ENCODE measurements around the gene MYZAP. TPM values are rescaled to one million over a fixed set of nuclear protein-coding genes. Genes with fewer than 3 reads are reported as not detected.

MYZAP gene
- polyA plus RNA-seq, 1 of the 3 experiments (the other 2 are of a cell fraction) = 0.07 TPM

DNA sequence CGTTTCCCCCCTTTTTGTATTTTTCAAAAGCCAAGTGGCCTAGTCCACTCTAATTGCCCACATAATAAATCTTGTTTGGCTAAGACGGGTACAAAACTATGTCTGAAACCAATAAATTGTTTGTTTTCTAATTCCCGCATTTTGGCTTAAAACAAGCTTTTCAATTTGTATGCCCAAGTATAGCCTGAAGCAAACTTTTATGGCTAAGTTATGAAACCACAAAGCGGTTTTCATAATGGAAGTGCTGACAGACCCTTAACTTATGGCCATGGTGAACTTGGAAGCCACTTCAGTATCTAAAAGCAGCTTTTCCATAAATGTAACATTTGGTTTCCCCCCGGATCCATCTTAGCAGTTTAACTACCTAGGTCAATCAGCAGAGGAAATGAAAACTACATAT is 84.9 kb downstream of the MYZAP start:
- no peak overlapping the region for H3K4me2 ChIP-seq
- CTCF ChIA-PET = interaction anchor here (1.1 to 1.2 kb wide), 2 partner anchors 184 to 390 kb away, joined by 3 to 4 read pairs; no protein-coding TSS in a partner anchor
- no peak overlapping the region for H2AFZ ChIP-seq (ENCODE audit: low read depth)
- H3K4me3 ChIP-seq (ENCODE audit: low read depth in 2 of 2, low read length in 1 of 2) = no peak overlapping the region
- H3K9ac ChIP-seq = no peak overlapping the region
- no peaks in the 10 kb centered on the region for H3K9me2 ChIP-seq
- no peaks in the 10 kb centered on the region for H3K36me3 ChIP-seq (replicated peaks in 1 of 2; ENCODE audit: control insufficient read depth in 1 of 2, insufficient read depth in 2 of 2, low read length in 1 of 2)
- TF ChIP-seq NFIC (IDR thresholded peaks at IDR 0.05; ENCODE audit: borderline replicate concordance) (no peak), ELF1 (IDR thresholded peaks at IDR 0.05) (no peak), POLR2AphosphoS5 (IDR thresholded peaks at IDR 0.05; ENCODE audit: low read depth, low read length) (no peak), NRF1 (IDR thresholded peaks at IDR 0.05; ENCODE audit: low read depth, low read length) (no peak), CHD2 (IDR thresholded peaks at IDR 0.05; ENCODE audit: low read length, partially characterized antibody) (no peak), EZH2phosphoT487 (IDR thresholded peaks at IDR 0.05; ENCODE audit: borderline replicate concordance, low read depth) (no peak), SMC3 (IDR thresholded peaks at IDR 0.05; ENCODE audit: low read depth, low read length) (no peak)
- TF ChIP-seq, protein P1, sequence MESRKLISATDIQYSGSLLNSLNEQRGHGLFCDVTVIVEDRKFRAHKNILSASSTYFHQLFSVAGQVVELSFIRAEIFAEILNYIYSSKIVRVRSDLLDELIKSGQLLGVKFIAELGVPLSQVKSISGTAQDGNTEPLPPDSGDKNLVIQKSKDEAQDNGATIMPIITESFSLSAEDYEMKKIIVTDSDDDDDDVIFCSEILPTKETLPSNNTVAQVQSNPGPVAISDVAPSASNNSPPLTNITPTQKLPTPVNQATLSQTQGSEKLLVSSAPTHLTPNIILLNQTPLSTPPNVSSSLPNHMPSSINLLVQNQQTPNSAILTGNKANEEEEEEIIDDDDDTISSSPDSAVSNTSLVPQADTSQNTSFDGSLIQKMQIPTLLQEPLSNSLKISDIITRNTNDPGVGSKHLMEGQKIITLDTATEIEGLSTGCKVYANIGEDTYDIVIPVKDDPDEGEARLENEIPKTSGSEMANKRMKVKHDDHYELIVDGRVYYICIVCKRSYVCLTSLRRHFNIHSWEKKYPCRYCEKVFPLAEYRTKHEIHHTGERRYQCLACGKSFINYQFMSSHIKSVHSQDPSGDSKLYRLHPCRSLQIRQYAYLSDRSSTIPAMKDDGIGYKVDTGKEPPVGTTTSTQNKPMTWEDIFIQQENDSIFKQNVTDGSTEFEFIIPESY (IDR thresholded peaks at IDR 0.05; ENCODE audit: borderline replicate concordance, low read depth) = no peak
- TF ChIP-seq, protein P2, sequence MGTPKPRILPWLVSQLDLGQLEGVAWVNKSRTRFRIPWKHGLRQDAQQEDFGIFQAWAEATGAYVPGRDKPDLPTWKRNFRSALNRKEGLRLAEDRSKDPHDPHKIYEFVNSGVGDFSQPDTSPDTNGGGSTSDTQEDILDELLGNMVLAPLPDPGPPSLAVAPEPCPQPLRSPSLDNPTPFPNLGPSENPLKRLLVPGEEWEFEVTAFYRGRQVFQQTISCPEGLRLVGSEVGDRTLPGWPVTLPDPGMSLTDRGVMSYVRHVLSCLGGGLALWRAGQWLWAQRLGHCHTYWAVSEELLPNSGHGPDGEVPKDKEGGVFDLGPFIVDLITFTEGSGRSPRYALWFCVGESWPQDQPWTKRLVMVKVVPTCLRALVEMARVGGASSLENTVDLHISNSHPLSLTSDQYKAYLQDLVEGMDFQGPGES (IDR thresholded peaks at IDR 0.05; ENCODE audit: low read depth, low read length) = no peak
- TF ChIP-seq, protein P3, sequence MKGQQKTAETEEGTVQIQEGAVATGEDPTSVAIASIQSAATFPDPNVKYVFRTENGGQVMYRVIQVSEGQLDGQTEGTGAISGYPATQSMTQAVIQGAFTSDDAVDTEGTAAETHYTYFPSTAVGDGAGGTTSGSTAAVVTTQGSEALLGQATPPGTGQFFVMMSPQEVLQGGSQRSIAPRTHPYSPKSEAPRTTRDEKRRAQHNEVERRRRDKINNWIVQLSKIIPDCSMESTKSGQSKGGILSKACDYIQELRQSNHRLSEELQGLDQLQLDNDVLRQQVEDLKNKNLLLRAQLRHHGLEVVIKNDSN (IDR thresholded peaks at IDR 0.05; ENCODE audit: borderline replicate concordance, low read depth) = no peak
- H3F3A ChIP-seq (replicated peaks; ENCODE audit: insufficient read depth) = peaks cover 3% of the 10 kb centered on the region
- no peak for DNase-seq
- 75% methylated on average over 5 of the region's 5 CpGs for WGBS (ENCODE audit: low lambda C conversion rate)
- H3K27ac ChIP-seq (ENCODE audit: low read depth in 2 of 2, low read length in 1 of 2) = no peak overlapping the region
- no peaks in the 10 kb centered on the region for H4K20me1 ChIP-seq (ENCODE audit: insufficient read depth)
- POLR2A ChIA-PET = no interaction called here
- no peaks in the 10 kb centered on the region for H3K9me3 ChIP-seq
- no peaks in the 10 kb centered on the region for H3K79me2 ChIP-seq (ENCODE audit: insufficient read depth)
- H3K4me1 ChIP-seq (ENCODE audit: control insufficient read depth in 1 of 2, insufficient read depth in 2 of 2, low read depth in 1 of 2, low read length in 1 of 2) = peaks cover 0 to 3% of the 10 kb centered on the region in 2 experiments; a peak in 1 of 4 replicates
- no peaks in the 10 kb centered on the region for H3K27me3 ChIP-seq (ENCODE audit: insufficient read depth)

DNA sequence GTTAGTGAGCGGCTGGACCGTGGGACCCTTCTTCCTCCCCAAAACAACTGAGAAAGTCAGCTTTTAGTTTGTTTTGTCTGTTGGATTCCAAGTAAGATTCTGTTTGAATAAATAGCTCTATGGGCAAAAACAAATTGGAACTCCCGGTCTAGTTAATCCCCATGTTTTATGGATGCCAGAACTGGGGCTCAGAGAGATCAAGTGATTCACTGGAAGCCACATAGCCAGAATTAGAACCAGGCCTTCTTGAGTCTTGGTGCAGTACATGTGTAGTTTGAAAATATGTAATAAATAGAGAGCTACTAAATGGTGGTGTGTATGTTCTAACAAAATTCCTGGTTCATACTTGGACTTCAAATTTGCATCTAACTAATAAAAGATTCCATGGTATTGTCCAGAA is 85.5 kb downstream of the MYZAP start:
- Histone ChIP-seq H3K4me1 (ENCODE audit: control insufficient read depth in 1 of 2, insufficient read depth in 2 of 2, low read depth in 1 of 2, low read length in 1 of 2) (peaks cover 0 to 3% of the 10 kb centered on the region in 2 experiments; a peak in 1 of 4 replicates), H3K36me3 (replicated peaks in 1 of 2; ENCODE audit: control insufficient read depth in 1 of 2, insufficient read depth in 2 of 2, low read length in 1 of 2) (no peaks in the 10 kb centered on the region), H3K4me3 (ENCODE audit: low read depth in 2 of 2, low read length in 1 of 2) (no peak overlapping the region), H3K27ac (ENCODE audit: low read depth in 2 of 2, low read length in 1 of 2) (no peak overlapping the region), H3K9me2 (no peaks in the 10 kb centered on the region), H3K79me2 (ENCODE audit: insufficient read depth) (no peaks in the 10 kb centered on the region), H2AFZ (ENCODE audit: low read depth) (no peak overlapping the region), H4K20me1 (ENCODE audit: insufficient read depth) (no peaks in the 10 kb centered on the region), H3K27me3 (ENCODE audit: insufficient read depth) (no peaks in the 10 kb centered on the region), H3K4me2 (no peak overlapping the region), H3K9me3 (no peaks in the 10 kb centered on the region), H3F3A (replicated peaks; ENCODE audit: insufficient read depth) (no peaks in the 10 kb centered on the region), H3K9ac (no peak overlapping the region)
- POLR2A ChIA-PET = no interaction called here
- no peak for DNase-seq
- 87% methylated on average over 3 of the region's 3 CpGs for WGBS (ENCODE audit: low lambda C conversion rate)
- CTCF ChIA-PET = interaction anchor here (0.8 to 1.5 kb wide), 4 partner anchors 54 to 389 kb away, joined by 3 to 6 read pairs (median 4); no protein-coding TSS in a partner anchor
- TF ChIP-seq, protein P1 (IDR thresholded peaks at IDR 0.05; ENCODE audit: borderline replicate concordance, low read depth) = no peak
- no peak for TF ChIP-seq TAF1 (IDR thresholded peaks at IDR 0.05; ENCODE audit: borderline replicate concordance, low read depth, low read length)
- TF ChIP-seq MEF2A (IDR thresholded peaks at IDR 0.05; ENCODE audit: borderline replicate concordance, low read depth) = no peak
- no peak for TF ChIP-seq POLR2AphosphoS5 (IDR thresholded peaks at IDR 0.05; ENCODE audit: low read depth, low read length)
- no peak for TF ChIP-seq ELF1 (IDR thresholded peaks at IDR 0.05)
- TF ChIP-seq CHD2 (IDR thresholded peaks at IDR 0.05; ENCODE audit: low read length, partially characterized antibody) = no peak
- TF ChIP-seq FOXM1 (IDR thresholded peaks at IDR 0.05; ENCODE audit: low read depth) = no peak
- TF ChIP-seq RAD21 (IDR thresholded peaks at IDR 0.05; ENCODE audit: low read length) = no peak
- TF ChIP-seq FOXJ3 (CRISPR knock-in tag; IDR thresholded peaks at IDR 0.05) = no peak
- TF ChIP-seq, protein P3 (IDR thresholded peaks at IDR 0.05; ENCODE audit: borderline replicate concordance, low read depth) = no peak
- TF ChIP-seq, protein P4, sequence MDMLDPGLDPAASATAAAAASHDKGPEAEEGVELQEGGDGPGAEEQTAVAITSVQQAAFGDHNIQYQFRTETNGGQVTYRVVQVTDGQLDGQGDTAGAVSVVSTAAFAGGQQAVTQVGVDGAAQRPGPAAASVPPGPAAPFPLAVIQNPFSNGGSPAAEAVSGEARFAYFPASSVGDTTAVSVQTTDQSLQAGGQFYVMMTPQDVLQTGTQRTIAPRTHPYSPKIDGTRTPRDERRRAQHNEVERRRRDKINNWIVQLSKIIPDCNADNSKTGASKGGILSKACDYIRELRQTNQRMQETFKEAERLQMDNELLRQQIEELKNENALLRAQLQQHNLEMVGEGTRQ (IDR thresholded peaks at IDR 0.05; ENCODE audit: borderline replicate concordance, low read depth, low read length) = no peak
- TF ChIP-seq FOSL2 (IDR thresholded peaks at IDR 0.05; ENCODE audit: borderline replicate concordance, low read depth) = no peak
- TF ChIP-seq, protein P5, sequence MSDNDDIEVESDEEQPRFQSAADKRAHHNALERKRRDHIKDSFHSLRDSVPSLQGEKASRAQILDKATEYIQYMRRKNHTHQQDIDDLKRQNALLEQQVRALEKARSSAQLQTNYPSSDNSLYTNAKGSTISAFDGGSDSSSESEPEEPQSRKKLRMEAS (IDR thresholded peaks at IDR 0.05; ENCODE audit: low read depth) = no peak
- TF ChIP-seq NRF1 (IDR thresholded peaks at IDR 0.05; ENCODE audit: low read depth, low read length) = no peak

Data from SK-N-SH (cell line).